IPS DF 6.9 (cell line): ENCODE measurements around the gene BAIAP2.

Source experiments
- DNase-seq: peaks from one replicate; pipeline ENCODE4 v3.0.0-alpha.2; 2013; ENCODE audit warnings: low read depth, low spot score
- H3K27ac ChIP-seq: one replicate; pipeline ENCODE4 v1.5.1; 2013; ENCODE audit warnings: low read length, control low read depth
- H3K27me3 ChIP-seq: 2 replicates; pipeline ENCODE4 v1.6.1; 2013; ENCODE audit warnings: mild to moderate bottlenecking, low read length; ENCODE audit not compliant: control insufficient read depth, insufficient read depth
- H3K36me3 ChIP-seq: 2 replicates; pipeline ENCODE4 v1.6.1; 2013; ENCODE audit warnings: low read length; ENCODE audit not compliant: control insufficient read depth, insufficient read depth
- H3K4me1 ChIP-seq: 2 replicates; pipeline ENCODE4 v1.6.1; 2013; ENCODE audit warnings: low read length; ENCODE audit not compliant: control insufficient read depth, insufficient read depth
- H3K4me3 ChIP-seq: 2 replicates; pipeline ENCODE4 v1.5.1; 2013; ENCODE audit warnings: mild to moderate bottlenecking, low read length
- H3K9me3 ChIP-seq: 2 replicates; pipeline ENCODE4 v1.6.1; 2013; ENCODE audit warnings: low read length, inconsistent platforms; ENCODE audit not compliant: control insufficient read depth, insufficient read depth
- WGBS: extraction: QIAGEN DNeasy Blood & Tissue Kit; methylation state at CpG from one replicate; pipeline ENCODE4 v1.1.7; 2013; ENCODE audit warnings: mixed read lengths, missing lambda C conversion rate; ENCODE audit not compliant: insufficient read length, insufficient coverage; 5-methylcytosine and 5-hydroxymethylcytosine counted together

Gene BAIAP2

DNA sequence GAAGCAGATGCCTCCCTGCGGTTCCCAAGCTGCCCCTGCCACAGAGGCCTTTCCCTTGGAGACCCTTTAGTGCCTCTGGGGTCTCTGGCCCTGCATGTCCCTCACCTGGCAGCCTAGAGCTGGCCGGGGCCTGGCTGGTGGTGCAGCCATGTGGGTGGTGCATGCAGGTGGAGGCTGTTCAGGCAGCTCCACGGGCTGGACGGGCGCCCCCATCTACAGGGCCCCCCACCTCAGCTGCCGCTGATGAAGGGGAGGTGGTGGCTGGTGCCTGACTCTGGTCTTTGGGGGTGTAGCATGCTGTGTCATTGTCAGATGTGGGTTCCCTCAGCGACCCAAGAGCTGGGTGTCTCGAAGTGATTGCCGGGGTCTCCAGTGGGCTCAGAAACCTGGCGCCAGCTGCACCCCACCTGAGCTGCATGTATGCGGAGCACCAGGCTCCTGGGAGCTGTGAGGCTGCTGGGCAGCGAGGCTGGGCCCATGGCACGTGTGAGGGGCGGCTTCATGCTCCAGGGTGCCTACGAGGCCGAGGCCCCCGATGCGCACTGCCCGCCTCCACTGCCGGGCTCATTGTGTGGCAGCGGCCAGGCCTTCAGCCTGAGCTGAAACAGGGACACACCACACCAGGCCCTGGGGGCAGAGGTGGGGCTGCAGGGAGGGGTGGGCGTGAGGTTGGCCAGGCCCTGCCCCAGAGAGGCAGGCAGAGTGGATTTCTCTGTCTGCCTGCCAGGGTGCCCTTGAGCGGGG is 57.0 kb downstream of the BAIAP2 start:
- H3K4me1 ChIP-seq, result peaks cover 16% of the 10 kb centered on the region
- no peak for DNase-seq
- WGBS, result no CpG with 5 or more reads among the region's 23 CpGs
- no peak overlapping the region for H3K4me3 ChIP-seq
- H3K36me3 ChIP-seq, result no peaks in the 10 kb centered on the region
- H3K9me3 ChIP-seq, result no peaks in the 10 kb centered on the region
- no peaks in the 10 kb centered on the region for H3K27me3 ChIP-seq
- no peak overlapping the region for H3K27ac ChIP-seq

DNA sequence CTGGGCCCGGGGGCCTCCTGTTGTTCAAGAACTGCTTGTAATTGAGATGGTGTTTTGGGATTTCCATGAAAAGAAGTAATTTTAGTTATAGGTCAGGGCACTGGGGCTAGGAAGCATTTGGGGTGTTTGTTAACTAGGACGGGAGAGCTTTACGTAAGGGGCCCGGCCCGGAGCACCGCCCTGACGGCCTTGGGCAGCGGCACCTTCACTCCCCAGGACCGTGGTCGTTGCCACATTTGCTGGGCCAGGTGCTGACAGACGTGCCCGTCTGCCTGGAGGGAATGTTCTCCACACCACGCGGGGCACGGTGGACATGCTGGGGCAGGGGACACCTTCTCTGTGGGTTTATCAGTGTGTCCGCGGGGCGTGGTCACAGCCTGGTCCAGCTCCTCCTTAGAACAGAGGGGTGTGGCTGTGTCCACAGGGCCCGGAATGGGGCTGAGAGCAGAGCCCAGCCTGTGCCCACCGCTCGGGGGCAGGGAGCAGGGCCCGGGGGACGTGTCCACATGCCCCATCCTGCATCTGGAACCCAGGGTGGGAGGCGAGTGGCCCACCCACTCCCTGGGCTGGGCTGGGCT is 57.7 kb downstream of the BAIAP2 start:
- Histone ChIP-seq H3K27ac (no peak overlapping the region), H3K4me3 (no peak overlapping the region), H3K27me3 (no peaks in the 10 kb centered on the region), H3K36me3 (no peaks in the 10 kb centered on the region), H3K4me1 (peaks cover 20% of the 10 kb centered on the region), H3K9me3 (no peaks in the 10 kb centered on the region)
- no CpG with 5 or more reads among the region's 24 CpGs for WGBS
- DNase-seq, result no peak

DNA sequence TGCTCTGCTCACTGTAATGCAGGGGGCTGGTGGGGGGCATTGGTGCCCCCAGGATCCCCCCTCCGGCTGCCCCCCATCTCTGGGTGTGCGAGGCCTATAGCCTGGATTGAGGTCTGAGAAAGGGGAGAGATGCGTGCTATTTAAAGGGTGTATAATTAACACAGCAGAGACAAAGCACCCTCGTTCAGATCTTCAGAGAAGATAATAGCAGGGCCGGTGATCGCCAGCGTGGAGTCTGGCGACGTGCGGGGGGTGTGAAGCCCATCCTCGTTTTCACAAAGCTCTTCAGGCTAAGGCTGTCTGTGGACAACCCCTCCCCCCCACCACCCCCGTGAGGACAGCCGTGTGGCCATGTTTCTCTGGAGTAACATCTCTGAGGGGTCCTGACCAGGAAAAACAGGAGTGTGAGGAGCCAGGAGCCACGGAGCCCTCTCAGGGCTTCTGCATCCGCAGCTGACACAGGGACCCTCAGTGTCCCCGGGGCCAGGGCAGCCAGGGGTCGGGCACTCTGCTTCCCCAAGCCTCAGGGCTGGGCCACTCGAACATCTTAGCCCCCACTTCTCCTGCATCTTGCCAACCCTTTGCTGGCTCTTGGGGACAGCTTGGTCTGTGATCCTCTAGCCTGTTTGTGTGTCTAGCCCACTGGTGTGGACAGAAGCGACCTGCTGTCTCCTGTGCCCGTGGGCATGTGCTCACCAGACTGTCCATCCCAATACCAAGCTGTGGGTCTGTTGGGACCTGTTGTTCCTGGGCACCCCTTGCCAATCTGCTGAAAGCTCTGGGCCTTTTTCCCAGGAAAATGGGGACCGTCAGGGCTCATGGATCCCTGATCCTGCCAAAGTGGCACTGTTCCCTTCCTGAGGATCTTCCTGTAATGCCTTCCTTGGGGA is 58.9 kb downstream of the BAIAP2 start:
- H3K4me1 ChIP-seq, result peaks cover 21% of the 10 kb centered on the region
- no peak overlapping the region for H3K27ac ChIP-seq
- no peaks in the 10 kb centered on the region for H3K9me3 ChIP-seq
- no peaks in the 10 kb centered on the region for H3K36me3 ChIP-seq
- WGBS, result no CpG with 5 or more reads among the region's 21 CpGs
- no peak overlapping the region for H3K4me3 ChIP-seq
- DNase-seq, result no peak
- H3K27me3 ChIP-seq, result no peaks in the 10 kb centered on the region

DNA sequence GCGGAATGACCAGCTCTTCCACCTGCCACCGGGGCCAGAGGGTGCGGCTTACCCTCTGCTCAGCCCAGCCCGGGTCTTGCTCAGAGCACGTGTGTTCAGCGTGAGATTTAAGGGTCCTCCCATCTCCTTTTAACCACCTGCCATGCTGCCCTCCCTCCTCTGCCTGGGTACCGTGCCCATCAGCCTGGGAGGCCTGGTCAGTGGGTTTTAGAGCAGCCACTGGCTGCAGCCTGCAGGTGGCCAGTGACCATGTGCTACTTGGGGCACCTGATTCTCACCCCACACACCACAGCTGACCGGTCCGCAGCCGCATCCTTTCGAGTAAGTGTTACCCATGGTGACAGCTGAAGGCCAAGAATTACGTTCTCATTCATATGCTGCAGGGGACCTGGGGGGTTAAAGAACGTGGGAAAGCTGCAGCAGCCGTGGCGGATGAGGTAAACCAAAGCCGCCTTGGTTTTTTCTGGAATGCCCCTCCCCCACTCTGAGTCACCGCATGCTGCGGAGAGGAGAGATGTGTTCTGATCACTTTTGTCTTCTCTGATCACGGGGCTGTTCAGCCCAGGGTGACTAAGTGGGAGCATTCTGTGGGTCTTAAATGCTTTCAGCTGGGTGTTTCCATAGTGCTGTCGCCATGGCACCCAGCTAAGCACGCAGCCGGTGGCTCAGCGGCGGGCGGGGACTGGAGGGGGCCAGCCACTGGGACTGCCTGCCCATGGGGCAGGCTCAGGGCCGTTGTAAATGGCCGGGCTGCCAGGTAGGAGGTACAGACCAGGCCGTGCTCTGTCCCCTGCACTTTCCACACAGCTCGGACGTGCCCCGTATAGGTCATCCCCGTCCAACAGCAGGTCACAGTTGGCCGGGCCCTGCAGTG is 59.8 kb downstream of the BAIAP2 start:
- DNase-seq, result no peak
- Histone ChIP-seq H3K36me3 (no peaks in the 10 kb centered on the region), H3K27ac (no peak overlapping the region), H3K4me3 (no peak overlapping the region), H3K27me3 (no peaks in the 10 kb centered on the region), H3K4me1 (peaks cover 21% of the 10 kb centered on the region), H3K9me3 (no peaks in the 10 kb centered on the region)
- WGBS, result no CpG with 5 or more reads among the region's 33 CpGs

DNA sequence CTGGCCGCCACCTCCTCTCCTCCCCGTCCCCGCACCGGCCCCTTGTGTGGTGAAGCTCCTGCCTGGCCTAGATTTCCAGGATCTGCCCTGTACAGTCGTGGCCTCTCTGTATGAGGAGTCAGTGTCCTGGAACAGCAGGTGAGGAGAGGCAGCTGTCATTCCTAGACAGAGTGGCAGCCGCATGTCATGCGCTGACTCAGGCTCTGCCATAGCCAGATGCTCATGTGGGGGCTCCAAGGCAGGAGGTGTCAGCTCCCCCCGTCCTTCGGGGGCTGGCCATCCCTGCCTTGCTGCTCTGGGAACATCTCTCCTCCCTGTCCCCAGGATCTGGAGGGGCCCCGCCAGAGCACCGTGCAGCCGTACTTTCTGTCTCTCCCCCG is 60.4 kb downstream of the BAIAP2 start:
- no peak for DNase-seq
- no peaks in the 10 kb centered on the region for H3K9me3 ChIP-seq
- WGBS, result no CpG with 5 or more reads among the region's 13 CpGs
- H3K36me3 ChIP-seq, result no peaks in the 10 kb centered on the region
- H3K27ac ChIP-seq, result no peak overlapping the region
- H3K4me3 ChIP-seq, result no peak overlapping the region
- peaks cover 19% of the 10 kb centered on the region for H3K4me1 ChIP-seq
- no peaks in the 10 kb centered on the region for H3K27me3 ChIP-seq

DNA sequence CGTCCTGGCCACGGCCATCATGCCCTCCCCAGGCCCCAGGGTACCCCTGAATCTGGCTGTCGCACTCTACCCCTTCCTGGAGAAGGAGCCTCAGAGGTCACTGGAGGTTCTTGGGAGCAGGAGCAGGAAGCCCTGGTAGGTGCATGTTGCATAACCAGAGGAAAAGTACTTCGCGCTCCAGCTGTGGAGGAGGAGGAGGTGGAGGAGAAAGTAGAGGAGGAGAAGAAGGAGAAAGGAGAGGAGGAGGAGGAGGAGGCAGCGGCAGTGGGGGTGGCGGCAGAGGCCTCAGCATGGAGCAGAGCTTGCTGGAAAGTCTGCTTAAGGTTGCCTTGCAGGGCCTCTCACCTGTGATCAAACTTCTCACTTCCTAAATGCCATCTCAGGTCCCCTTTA is 61.8 kb downstream of the BAIAP2 start:
- H3K4me1 ChIP-seq, result peaks cover 16% of the 10 kb centered on the region
- H3K4me3 ChIP-seq, result no peak overlapping the region
- WGBS, result no CpG with 5 or more reads among the region's 7 CpGs
- no peak for DNase-seq
- no peaks in the 10 kb centered on the region for H3K9me3 ChIP-seq
- no peak overlapping the region for H3K27ac ChIP-seq
- no peaks in the 10 kb centered on the region for H3K36me3 ChIP-seq
- no peaks in the 10 kb centered on the region for H3K27me3 ChIP-seq

DNA sequence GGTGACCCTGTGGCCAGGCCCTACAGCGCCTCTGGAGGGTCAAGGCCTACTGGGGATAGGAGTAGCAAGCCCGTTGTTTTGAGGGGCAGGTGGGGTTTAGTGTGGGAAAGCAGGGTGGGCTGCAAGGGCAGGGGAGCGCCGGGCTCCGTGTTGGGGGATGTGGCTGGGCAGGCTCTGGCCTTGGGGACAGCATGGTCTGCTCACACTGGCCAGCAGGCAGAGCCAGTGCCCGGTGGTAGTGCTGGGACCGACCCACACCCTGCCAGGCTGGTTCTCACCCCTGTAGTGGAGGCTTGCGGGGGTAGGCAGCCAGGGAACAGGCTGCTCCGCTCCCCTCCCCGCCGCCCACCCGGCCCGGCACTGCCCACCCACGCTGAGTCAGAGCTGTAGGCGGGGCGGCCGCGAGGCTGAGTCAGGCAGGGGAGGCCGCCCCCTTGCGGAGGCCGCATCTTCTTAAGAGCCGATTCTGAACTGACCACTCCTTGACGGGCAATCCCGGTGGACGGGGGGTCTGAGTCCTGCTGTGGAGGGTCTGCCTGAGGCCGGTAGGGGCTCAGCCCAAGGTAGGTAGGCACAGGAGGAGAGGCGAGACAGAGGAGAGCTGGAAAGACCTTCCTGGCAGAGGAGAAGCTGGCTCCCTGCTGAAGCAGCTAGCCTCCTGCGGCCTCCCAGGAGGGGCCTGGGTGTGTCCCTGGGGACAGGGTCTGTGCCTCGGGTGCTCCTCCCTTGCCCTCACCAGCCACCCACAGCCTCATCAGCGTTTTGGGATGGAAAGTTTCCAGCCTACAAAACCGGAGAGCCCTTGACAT is 62.4 kb downstream of the BAIAP2 start:
- no peaks in the 10 kb centered on the region for H3K36me3 ChIP-seq
- DNase-seq, result no peak
- WGBS, result no CpG with 5 or more reads among the region's 31 CpGs
- H3K4me3 ChIP-seq, result no peak overlapping the region
- no peaks in the 10 kb centered on the region for H3K9me3 ChIP-seq
- H3K4me1 ChIP-seq, result peaks cover 16% of the 10 kb centered on the region
- H3K27ac ChIP-seq, result no peak overlapping the region
- no peaks in the 10 kb centered on the region for H3K27me3 ChIP-seq

DNA sequence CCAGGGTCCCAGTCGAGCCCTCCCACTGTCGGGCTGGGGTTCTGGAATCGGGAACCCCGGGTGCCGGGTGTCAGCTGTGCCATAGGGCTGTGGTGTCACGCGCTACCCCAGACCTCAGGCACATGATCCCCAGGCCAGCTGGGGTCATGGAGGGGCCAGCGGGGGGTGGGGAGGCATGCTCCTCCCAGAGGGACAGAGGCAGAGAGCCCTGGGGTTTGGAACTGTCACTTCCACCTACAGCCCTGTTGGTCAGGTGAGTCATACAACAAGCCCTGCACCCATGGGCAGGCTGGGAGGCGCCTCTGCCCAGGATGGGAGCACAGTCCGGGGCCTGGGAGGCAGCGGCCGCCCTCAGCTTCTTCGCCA is 63.0 kb downstream of the BAIAP2 start:
- Histone ChIP-seq H3K9me3 (no peaks in the 10 kb centered on the region), H3K27ac (no peak overlapping the region), H3K27me3 (no peaks in the 10 kb centered on the region), H3K4me1 (peaks cover 16% of the 10 kb centered on the region), H3K4me3 (no peak overlapping the region), H3K36me3 (no peaks in the 10 kb centered on the region)
- no peak for DNase-seq
- no CpG with 5 or more reads among the region's 13 CpGs for WGBS

DNA sequence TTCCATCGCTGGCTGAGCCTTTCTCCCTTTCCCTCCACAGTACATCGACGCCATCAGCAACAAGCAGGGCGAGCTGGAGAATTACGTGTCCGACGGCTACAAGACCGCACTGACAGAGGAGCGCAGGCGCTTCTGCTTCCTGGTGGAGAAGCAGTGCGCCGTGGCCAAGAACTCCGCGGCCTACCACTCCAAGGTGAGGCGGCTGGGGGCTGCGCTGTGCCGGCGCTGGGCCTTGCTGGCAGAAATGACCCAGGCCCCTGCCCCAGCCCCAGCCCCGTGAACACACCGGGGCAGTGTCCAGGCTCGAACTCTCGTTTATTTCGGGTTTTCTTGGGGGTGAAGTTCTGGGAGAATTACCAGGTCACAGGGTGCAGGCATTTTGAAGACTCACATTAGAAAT is 64.9 kb downstream of the BAIAP2 start:
- no CpG with 5 or more reads among the region's 23 CpGs for WGBS
- H3K27me3 ChIP-seq, result no peaks in the 10 kb centered on the region
- H3K4me1 ChIP-seq, result peaks cover 11% of the 10 kb centered on the region
- H3K9me3 ChIP-seq, result no peaks in the 10 kb centered on the region
- DNase-seq, result no peak
- no peak overlapping the region for H3K27ac ChIP-seq
- H3K4me3 ChIP-seq, result no peak overlapping the region
- H3K36me3 ChIP-seq, result no peaks in the 10 kb centered on the region
